H1 (cell line): ENCODE results near the gene FAM53A.

ENCODE experiments used
- EP300 ChIP-seq, 2 experiments: IDR thresholded peaks; 1 replicate in 1 of 2; 2 replicates in 1 of 2; pipeline ENCODE4 v1.6.1; 2011 to 2012; ENCODE audit warnings: low read depth in 2 of 2, low read length in 2 of 2, mild to moderate bottlenecking in 2 of 2, borderline replicate concordance in 1 of 2, inconsistent platforms in 1 of 2, moderate library complexity in 1 of 2
- EZH2 ChIP-seq: fragments of 200-600 bp; sonication (generic); IDR thresholded peaks from 2 replicates; pipeline ENCODE4 v1.7.1; 2012; ENCODE audit warnings: low read depth, mild to moderate bottlenecking, moderate library complexity, low read length, inconsistent platforms; ENCODE audit not compliant: severe bottlenecking
- POLR2A ChIP-seq, 2 experiments: IDR thresholded peaks; 1 replicate in 1 of 2; 2 replicates in 1 of 2; pipeline ENCODE4 v1.6.1; 2011; ENCODE audit warnings: low read depth in 2 of 2, low read length in 2 of 2, mild to moderate bottlenecking in 2 of 2; ENCODE audit errors: control extremely low read depth in 1 of 2
- SP1 ChIP-seq: IDR thresholded peaks from 2 replicates; pipeline ENCODE4 v1.6.1; 2011; ENCODE audit warnings: low read depth, low read length
- TCF12 ChIP-seq: IDR thresholded peaks from 2 replicates; pipeline ENCODE4 v1.6.1; 2011; ENCODE audit warnings: low read depth, mild to moderate bottlenecking, low read length
- TF ChIP-seq, protein P1 (sequence below), 3 experiments: IDR thresholded peaks; 1 replicate in 2 of 3; 2 replicates in 1 of 3; pipeline versions ENCODE4 v1.5.1 to v1.6.1; 2011; ENCODE audit warnings: low read length in 3 of 3, mild to moderate bottlenecking in 3 of 3, inconsistent platforms in 2 of 3, low read depth in 1 of 3, moderate library complexity in 1 of 3; ENCODE audit not compliant: insufficient read depth in 1 of 3; ENCODE audit errors: control extremely low read depth in 1 of 3
- TF ChIP-seq, protein P2 (sequence below): IDR thresholded peaks from 2 replicates; pipeline ENCODE4 v1.6.1; 2012; ENCODE audit warnings: low read length, inconsistent platforms

DNA sequence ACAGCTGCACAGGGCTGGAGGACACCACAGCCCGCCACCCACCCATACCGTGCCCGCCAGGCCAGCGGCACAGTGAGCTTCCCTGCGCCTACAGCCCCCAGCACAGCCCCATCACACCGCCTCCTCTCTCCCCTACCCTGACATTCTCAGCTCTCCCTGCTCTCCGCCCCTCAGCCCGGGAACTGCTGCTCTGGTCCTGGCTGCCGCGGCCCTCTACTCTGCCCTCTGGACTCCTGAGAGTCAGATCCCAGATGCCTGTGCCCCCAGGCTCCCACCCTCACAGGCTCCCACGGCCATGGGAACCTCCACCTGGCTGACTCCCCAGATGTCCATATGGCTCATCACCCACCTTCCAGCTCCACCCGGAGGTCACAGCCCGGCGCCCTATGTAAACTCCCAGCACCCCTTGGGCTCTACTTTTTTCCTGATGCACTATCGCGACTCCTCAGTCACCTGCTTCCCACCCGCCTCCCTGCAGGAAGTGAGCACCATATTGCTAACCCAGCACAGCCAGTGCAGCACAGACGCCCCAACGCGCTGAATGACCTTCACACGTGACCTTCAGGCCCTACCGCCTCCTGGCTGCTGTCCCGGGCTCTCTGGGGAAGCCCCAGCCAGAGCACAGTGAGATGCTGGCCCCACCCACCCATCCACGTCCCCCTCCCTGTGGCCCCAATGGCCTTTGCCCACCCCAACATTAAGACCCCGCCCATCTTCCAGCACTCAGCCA lies 23.0 kb downstream of the FAM53A start:
- TF ChIP-seq, protein P1, sequence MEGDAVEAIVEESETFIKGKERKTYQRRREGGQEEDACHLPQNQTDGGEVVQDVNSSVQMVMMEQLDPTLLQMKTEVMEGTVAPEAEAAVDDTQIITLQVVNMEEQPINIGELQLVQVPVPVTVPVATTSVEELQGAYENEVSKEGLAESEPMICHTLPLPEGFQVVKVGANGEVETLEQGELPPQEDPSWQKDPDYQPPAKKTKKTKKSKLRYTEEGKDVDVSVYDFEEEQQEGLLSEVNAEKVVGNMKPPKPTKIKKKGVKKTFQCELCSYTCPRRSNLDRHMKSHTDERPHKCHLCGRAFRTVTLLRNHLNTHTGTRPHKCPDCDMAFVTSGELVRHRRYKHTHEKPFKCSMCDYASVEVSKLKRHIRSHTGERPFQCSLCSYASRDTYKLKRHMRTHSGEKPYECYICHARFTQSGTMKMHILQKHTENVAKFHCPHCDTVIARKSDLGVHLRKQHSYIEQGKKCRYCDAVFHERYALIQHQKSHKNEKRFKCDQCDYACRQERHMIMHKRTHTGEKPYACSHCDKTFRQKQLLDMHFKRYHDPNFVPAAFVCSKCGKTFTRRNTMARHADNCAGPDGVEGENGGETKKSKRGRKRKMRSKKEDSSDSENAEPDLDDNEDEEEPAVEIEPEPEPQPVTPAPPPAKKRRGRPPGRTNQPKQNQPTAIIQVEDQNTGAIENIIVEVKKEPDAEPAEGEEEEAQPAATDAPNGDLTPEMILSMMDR (IDR thresholded peaks at IDR 0.05; ENCODE audit: control extremely low read depth in 1 of 3, insufficient read depth in 1 of 3, low read depth in 1 of 3, low read length in 3 of 3) = no peak
- no peak for TF ChIP-seq TCF12
- no peak for TF ChIP-seq EP300 (IDR thresholded peaks at IDR 0.05; ENCODE audit: borderline replicate concordance in 1 of 2, low read depth in 2 of 2, low read length in 2 of 2)
- no peak for TF ChIP-seq EZH2
- TF ChIP-seq POLR2A (IDR thresholded peaks at IDR 0.05; ENCODE audit: control extremely low read depth in 1 of 2, low read depth in 2 of 2, low read length in 2 of 2) = no peak
- no peak for TF ChIP-seq SP1
- TF ChIP-seq, protein P2, sequence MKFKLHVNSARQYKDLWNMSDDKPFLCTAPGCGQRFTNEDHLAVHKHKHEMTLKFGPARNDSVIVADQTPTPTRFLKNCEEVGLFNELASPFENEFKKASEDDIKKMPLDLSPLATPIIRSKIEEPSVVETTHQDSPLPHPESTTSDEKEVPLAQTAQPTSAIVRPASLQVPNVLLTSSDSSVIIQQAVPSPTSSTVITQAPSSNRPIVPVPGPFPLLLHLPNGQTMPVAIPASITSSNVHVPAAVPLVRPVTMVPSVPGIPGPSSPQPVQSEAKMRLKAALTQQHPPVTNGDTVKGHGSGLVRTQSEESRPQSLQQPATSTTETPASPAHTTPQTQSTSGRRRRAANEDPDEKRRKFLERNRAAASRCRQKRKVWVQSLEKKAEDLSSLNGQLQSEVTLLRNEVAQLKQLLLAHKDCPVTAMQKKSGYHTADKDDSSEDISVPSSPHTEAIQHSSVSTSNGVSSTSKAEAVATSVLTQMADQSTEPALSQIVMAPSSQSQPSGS = no peak
